GM19395 (cell line): ENCODE results near the gene IL17RC.
A peak's percentile ranks its signal among the peaks of the same experiment; 100 is the strongest.
"Not testable (repeated sequence)": the region's sequence is repeated elsewhere in the genome, so short reads cannot be mapped to it uniquely, and the experiment has no call there.

Source experiments
- ATAC-seq: cut with Tn5 transposase; IDR thresholded peaks from one replicate; pipeline ENCODE4 v1.9.1; 2021; ENCODE audit warnings: mild to moderate bottlenecking, moderate library complexity; ENCODE audit not compliant: unreplicated experiment

The IL17RC gene

GRCh38 chr3:9893739-9894138 is 23.2 kb upstream of the IL17RC start:
- ATAC-seq: no peak

- ATAC-seq: not testable (repeated sequence)
Measured at GRCh38 chr3:9895715-9896114, 21.2 kb upstream of the IL17RC start.

GRCh38 chr3:9896755-9897407 is 20.0 kb upstream of the IL17RC start:
- not testable (repeated sequence) for ATAC-seq

- peak; percentile 64 for ATAC-seq
Measured at GRCh38 chr3:9897408-9898372, 19.2 kb upstream of the IL17RC start.

- ATAC-seq: no peak
Measured at GRCh38 chr3:9898467-9899241, 18.2 kb upstream of the IL17RC start.

- no peak for ATAC-seq
Measured at GRCh38 chr3:9899289-9899791, 17.6 kb upstream of the IL17RC start.

GRCh38 chr3:9900965-9901415 is 15.9 kb upstream of the IL17RC start:
- not testable (repeated sequence) for ATAC-seq

- no peak for ATAC-seq
Measured at GRCh38 chr3:9901967-9902366, 14.9 kb upstream of the IL17RC start.

GRCh38 chr3:9902372-9903237 is 14.3 kb upstream of the IL17RC start, which contains the start of gene IL17RE:
Gene IL17RE, plus strand, starts transcription at chr3:9902848. Its CDS starts 85 bp downstream, at chr3:9902933.
- no peak for ATAC-seq

- no peak for ATAC-seq
Measured at GRCh38 chr3:9903238-9903624, 13.7 kb upstream of the IL17RC start.

- ATAC-seq: no peak
Measured at GRCh38 chr3:9903904-9904303, 13.0 kb upstream of the IL17RC start.

GRCh38 chr3:9906480-9906879 is 10.4 kb upstream of the IL17RC start:
- no peak for ATAC-seq

- no peak for ATAC-seq
Measured at GRCh38 chr3:9908286-9908685, 8.6 kb upstream of the IL17RC start.

GRCh38 chr3:9909221-9910013 is 7.5 kb upstream of the IL17RC start:
- ATAC-seq: no peak

GRCh38 chr3:9911863-9912262 is 5.0 kb upstream of the IL17RC start:
- no peak for ATAC-seq

- no peak for ATAC-seq
Measured at GRCh38 chr3:9912294-9912935, 4.5 kb upstream of the IL17RC start.

GRCh38 chr3:9913601-9914000 is 3.3 kb upstream of the IL17RC start:
- ATAC-seq: no peak

GRCh38 chr3:9914011-9914410 is 2.9 kb upstream of the IL17RC start:
- no peak for ATAC-seq
